Fibroblast of skin of abdomen (primary cell): ENCODE data around the gene REL.
A peak's percentile ranks its signal among the peaks of the same experiment; 100 is the strongest.
"Not testable (repeated sequence)": the region's sequence is repeated elsewhere in the genome, so short reads cannot be mapped to it uniquely, and the experiment has no call there.

Source experiments
- DNase-seq: peaks from one replicate; pipeline ENCODE4 v3.0.0-alpha.2; 2013

The REL gene

DNA sequence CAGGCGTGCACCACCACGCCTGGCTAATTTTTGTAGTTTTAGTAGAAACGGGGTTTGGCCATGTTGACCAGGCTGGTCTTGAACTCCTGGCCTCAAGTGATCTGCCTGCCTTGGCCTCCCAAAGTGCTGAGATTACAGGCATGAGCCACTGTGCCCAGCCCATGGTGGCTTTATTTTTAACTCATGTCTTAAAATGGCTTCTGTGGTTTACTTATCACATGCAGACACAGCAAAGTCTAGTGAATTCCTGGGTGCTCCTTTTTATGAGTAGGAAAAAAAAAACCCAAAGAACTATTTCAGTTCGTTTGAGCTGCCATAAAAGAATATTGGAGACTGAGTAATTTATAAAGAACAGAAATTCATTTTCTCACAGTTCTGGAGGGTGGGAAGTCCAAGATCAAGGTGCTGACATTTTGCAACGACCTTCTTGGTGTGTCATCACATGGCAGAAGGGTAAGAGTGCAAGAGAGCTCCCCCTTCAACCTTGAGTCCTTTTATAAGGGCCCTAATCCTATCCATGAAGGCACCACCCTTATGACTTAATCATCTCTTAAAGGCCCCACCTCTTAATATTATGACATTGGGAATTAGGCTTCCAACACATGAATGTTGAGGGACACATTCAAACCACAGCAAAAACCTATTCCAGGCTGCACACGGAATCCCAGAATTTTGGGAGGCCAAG is 12.6 kb upstream of the REL start:
- DNase-seq: no peak

- DNase-seq: no peak
Measured at GRCh38 chr2:60872510-60872928, 8.9 kb upstream of the REL start.

DNA sequence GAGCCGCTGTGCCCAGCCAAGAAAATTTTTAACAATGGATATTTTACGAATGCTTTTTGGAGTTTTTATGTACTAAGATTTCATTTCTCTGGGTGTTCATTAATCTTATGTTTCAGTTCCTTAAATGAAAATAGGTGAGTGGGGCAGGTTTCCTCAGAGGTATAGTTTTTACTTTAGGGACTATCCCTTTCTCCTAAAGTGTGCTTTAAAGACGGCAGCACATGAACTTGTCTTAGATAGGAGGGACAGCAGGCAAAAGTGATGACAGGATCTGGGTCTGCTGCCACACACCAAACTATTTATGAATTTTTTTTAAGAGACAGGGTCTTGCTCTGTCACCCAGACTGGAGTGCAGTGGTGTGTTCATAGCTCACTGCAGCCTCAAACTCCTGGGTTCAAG is 8.0 kb upstream of the REL start:
- no peak for DNase-seq

- no peak for DNase-seq
Measured at GRCh38 chr2:60875520-60875919, 5.9 kb upstream of the REL start.

DNA sequence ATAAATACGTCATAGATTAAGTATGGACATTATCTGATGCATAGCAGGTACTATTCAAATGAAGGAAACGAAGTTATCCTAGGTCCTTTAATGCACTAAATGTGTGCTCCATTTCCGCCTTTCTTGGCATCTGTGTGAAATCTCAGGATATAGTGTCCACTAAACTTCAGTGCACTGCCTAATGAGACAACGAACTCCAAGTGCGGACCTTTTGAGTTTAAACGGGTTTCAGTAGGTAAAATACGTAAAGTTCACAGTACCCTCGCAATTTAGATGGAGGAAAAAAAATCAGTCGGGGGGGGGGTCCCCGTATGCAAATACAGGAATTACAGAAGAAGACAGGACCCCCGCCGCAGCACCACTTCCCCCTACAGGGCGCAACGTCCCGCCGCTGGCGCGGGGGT is 729 bp upstream of the REL start:
- no peak for DNase-seq

DNA sequence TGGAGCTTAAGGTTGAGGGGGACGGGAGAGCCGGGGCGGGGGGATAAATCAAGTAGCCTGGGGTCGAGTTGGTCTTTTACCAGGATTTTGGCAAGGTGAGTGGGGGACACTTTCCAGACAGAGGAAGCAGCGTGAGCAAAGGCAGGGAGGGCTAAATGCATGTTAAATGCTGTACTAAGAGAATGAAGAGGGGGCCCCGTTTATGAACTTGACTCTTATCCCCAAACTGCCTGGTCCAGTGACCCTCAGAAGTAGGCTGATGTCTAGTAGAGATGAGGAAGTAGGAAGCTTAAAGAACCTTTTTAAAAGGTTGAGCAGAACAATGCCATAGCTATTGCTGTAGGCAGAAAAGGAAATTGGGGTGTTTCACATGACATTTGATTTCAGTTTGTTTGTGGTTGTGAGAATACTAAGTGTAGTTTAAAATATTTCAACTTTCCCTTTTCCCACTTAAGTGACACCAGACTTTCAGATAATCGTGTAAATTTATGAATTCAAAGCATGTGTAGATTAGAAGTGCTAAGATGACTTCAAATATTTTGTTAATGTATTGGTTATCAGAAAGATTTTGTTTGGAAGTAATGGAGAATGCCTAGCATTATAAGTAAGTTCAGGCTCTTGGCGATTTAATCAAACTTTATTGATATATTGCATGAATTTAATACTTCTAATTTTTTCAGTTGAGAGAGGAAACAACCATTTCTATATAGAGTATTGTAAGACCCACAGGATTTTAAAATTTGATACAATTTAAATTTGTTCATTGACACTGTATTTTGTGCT is 1.8 kb downstream of the REL start:
- no peak for DNase-seq

GRCh38 chr2:60883896-60884295 is 2.5 kb downstream of the REL start:
- DNase-seq: no peak

DNA sequence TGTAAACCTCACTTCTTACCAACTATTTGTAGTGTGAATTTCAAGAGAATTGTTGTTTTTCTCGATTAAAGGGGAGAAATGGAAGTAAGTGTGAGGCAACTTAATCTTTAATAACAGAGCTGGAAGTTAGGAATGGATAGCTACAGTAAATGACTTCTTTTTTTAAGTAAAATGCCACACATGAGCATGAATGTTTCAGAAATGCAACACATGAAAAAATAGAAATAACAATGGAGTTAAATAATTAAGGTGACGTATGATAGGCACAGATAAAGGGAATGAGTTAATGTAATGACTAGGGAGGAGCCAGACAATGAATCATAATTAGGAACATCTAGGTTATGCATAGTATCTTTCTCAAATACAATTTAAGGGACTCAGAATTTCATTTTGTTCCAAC is 3.4 kb downstream of the REL start:
- DNase-seq: peak; percentile 9

DNA sequence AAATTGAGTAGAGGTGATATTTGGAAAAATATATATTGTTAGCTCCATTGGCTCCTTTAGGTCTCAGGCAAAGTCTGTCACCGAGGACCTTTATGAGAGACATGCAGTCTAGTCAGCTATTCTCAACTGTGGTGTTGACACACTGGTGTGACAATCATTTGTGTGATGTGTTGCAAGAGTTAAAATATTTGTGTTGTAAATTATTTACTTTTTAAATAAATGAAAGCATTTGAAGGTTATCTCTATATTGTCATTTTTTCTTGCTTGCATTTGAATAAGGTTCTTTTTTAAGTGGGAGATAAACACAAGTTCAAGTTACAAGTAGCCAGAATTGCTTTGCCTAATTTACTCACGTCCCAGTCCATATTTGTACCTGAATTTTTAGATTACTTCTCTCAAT is 4.3 kb downstream of the REL start:
- no peak for DNase-seq

GRCh38 chr2:60886991-60887390 is 5.6 kb downstream of the REL start:
- DNase-seq: no peak

DNA sequence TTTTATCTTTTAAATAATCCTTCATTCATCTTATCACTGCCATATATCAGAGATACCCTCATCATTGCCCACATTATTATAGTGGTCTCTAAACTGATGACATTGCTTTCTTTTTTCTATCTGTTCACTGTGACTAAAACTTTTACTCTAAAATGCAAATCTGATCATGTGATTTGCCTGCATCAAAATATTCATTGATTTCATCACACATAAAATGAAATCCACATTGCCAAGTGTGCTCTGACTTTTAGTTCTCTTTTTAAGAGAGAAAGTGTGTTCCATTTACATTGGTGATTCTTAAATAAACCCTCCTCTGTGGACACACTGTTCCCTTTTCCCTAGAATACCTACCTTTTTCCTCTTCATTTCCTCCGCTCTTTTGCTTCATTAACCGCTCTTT is 7.5 kb downstream of the REL start:
- no peak for DNase-seq

GRCh38 chr2:60889581-60890392 is 8.4 kb downstream of the REL start:
- DNase-seq: not testable (repeated sequence)

- DNase-seq: no peak
Measured at GRCh38 chr2:60890393-60890707, 9.0 kb downstream of the REL start.

DNA sequence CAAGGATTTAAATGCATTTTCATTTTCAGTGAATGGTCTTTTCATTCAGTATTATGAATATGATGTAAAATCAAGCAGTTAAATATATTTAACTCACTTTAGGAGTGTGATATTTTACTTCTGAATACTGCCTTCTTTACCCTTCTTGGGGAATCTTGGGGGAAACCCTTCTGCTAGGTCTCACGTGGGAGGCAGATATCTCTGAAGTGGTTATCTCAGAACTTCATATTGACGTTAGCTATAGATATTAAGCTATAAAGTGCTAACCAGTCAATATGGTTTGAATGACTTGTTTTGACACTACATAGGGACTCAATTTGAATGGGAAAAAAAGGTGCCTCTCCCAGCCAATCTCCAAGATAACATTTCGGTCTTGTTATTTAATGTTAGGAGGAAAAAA is 9.8 kb downstream of the REL start:
- DNase-seq: no peak

- DNase-seq: no peak
Measured at GRCh38 chr2:60898567-60898966, 17.2 kb downstream of the REL start.

- no peak for DNase-seq
Measured at GRCh38 chr2:60899230-60899891, 18.0 kb downstream of the REL start.

DNA sequence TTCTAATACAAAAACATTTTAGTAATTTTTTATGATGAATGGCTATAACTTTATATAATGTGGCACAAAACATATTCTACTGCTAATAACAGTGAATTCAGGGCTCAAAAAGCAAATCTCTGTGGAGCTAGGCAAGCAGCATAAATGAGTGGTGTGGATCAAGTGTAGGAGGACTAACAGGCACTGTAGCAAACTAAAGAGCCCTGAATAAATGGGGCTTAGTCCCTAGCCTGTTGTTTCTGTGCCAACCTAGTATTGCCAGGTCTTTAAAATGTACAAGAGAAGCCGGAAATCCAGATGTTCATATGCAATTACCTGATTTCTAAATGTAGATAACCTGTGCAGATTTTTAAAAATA is 18.5 kb downstream of the REL start:
- no peak for DNase-seq

DNA sequence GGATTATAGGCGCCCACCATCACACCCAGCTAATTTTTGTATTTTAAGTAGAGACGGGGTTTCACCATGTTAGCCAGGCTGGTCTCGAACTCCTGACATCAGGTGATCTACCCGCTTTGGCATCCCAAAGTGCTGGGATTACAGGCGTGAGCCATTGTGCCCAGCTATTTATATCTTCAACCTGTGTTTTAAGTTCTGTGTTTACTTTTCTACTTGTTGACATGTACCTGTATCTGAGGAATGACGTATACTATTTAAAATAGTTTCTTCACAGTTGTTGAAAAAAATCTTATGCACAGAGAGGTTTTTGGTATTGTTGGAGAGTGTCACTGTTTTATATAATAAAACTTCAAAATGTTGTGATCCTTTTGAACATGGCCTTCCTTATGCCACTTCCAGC is 19.9 kb downstream of the REL start:
- DNase-seq: not testable (repeated sequence)

DNA sequence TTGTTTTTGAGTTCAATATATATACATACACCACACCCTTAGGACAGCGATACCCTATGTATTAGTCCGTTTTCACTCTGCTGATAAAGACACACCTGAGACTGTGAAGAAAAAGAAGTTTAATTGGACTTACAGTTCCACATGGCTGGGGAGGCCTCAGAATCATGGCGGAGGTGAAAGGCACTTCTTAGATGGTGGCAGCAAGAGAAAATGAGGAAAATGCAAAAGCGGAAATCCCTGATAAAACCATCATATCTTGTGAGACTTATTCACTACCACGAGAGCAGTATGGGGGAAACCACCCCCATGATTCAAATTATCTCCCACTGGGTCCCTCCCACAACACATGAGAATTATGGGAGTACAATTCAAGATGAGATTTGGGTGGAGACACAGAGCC is 24.5 kb downstream of the REL start:
- not testable (repeated sequence) for DNase-seq

DNA sequence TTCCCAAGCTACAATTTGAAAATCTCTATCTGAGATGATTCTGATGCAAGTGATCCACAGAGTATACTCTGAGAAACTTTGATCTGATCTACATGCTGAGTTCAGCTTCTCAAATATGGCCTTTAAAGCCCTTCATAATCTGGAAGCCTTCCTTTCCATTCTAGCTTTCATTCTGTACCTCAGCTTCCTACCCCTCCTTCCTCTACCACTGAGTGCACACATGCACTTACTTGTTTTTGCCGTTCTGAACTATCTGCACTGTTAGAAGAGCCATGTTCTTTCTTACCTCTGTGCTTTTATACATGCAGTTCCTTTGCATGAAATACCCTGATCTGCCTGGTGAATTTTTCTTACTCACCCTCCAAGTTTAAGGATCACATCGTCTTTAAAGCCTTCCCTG is 25.0 kb downstream of the REL start:
- no peak for DNase-seq

DNA sequence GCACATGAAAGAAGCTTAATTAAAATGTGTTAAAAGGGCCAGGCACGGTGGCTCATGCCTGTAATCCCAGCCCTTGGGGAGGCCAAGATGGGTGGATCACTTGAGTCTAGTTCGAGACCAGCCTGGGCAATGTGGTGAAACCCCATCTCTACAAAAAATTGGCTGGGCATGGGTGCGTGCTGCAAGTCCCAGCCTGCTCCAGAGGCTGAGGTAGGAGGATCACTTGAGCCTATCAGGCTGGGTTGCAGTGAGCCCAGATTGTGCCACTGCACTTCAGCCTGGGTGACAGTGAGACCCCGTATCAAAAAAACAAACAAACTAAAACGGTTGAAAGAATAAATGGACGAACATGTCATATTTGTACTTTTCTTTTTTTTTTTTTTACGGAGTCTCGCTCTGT is 26.0 kb downstream of the REL start:
- no peak for DNase-seq

GRCh38 chr2:60925994-60926740 is 44.8 kb downstream of the REL start:
- DNase-seq: peak; percentile 12
